GM12878 (cell line): ENCODE data around the gene ATP7A. TPM values are rescaled to one million over a fixed set of nuclear protein-coding genes. Genes with fewer than 3 reads are reported as not detected.

ENCODE experiments used
- ATAC-seq: fragments of 200-7000 bp; cut with Tn5 transposase; 3 replicates; pipeline ENCODE4 v1.9.1; 2020; ENCODE audit warnings: mild to moderate bottlenecking, moderate library complexity
- BruUV-seq: library from RNA; stranded (reverse); fragments of 400-500 nt; replicated peaks from 2 replicates; lab custom pipeline; 2021; lab: Mats Ljungman, UMichigan
- CTCF ChIA-PET: fragments of 300-600 bp; sonication (Branson Sonifier 250); formaldehyde crosslinking; extraction: SDS; loops from one replicate; lab custom pipeline; 2021; ENCODE audit warnings: inconsistent platforms; lab: Yijun Ruan, JAX
- POLR2A ChIA-PET: fragments of 350-600 bp; formaldehyde crosslinking; extraction: SDS; loops from one replicate; lab custom pipeline; 2021; ENCODE audit warnings: inconsistent platforms; lab: Charles Lee
- RAD21 ChIA-PET: fragments of 300-600 bp; sonication (Branson Sonifier 250); formaldehyde crosslinking; loops from one replicate; lab custom pipeline; 2023; ENCODE audit warnings: antibody characterized with exemption; ENCODE audit not compliant: unreplicated experiment; lab: Charles Lee
- SMC1A ChIA-PET: fragments of 300-600 bp; sonication (Branson Sonifier 250); formaldehyde crosslinking; loops from one replicate; lab custom pipeline; 2023; ENCODE audit not compliant: unreplicated experiment, uncharacterized antibody; lab: Charles Lee
- DNase-seq: peaks from one replicate; pipeline ENCODE4 v3.0.0-alpha.2; 2011; ENCODE audit warnings: low read depth, low spot score
- FAIRE-seq: peaks from 3 replicates; lab custom pipeline; 2011; peaks lifted over from hg19 to GRCh38; lab: Jason Lieb, UNC
- H2AFZ ChIP-seq: 2 replicates; pipeline ENCODE4 v1.6.0; 2011; ENCODE audit warnings: low read depth, low read length, control low read depth; ENCODE audit not compliant: control insufficient read depth
- H3K27ac ChIP-seq: 2 replicates; pipeline ENCODE4 v1.5.1; 2011; ENCODE audit warnings: control low read depth; ENCODE audit not compliant: control insufficient read depth, insufficient read depth
- H3K27me3 ChIP-seq, 2 experiments: replicated peaks in 1 of 2; 2 replicates each; pipeline versions ENCODE4 v1.6.0 to v1.6.1; 2011; ENCODE audit warnings: low read length in 1 of 2; ENCODE audit not compliant: control insufficient read depth in 2 of 2, insufficient read depth in 2 of 2
- H3K36me3 ChIP-seq, 2 experiments: 2 replicates each; pipeline ENCODE4 v1.5.1; 2011; ENCODE audit warnings: low read length in 1 of 2; ENCODE audit not compliant: control insufficient read depth in 2 of 2, insufficient read depth in 2 of 2
- H3K4me1 ChIP-seq: 2 replicates; pipeline ENCODE4 v1.6.1; 2011; ENCODE audit warnings: mild to moderate bottlenecking, low read length, moderate library complexity, mixed read lengths; ENCODE audit not compliant: control insufficient read depth, insufficient read depth
- H3K4me2 ChIP-seq: 2 replicates; pipeline ENCODE4 v1.6.0; 2011; ENCODE audit warnings: control low read depth; ENCODE audit not compliant: control insufficient read depth, insufficient read depth
- H3K4me3 ChIP-seq: fragments of 200-600 bp; sonication (generic); 2 replicates; pipeline ENCODE4 v1.5.1; 2016
- H3K79me2 ChIP-seq: 2 replicates; pipeline ENCODE4 v1.6.0; 2011; ENCODE audit warnings: low read length; ENCODE audit not compliant: control insufficient read depth, insufficient read depth
- H3K9ac ChIP-seq: 2 replicates; pipeline ENCODE4 v1.8.0; 2011; ENCODE audit warnings: low read length, control low read depth, mixed read lengths; ENCODE audit not compliant: control insufficient read depth, insufficient read depth
- H3K9me3 ChIP-seq: replicated peaks from 3 replicates; pipeline ENCODE4 v1.5.1; 2011; ENCODE audit warnings: mild to moderate bottlenecking, low read length; ENCODE audit not compliant: control insufficient read depth, insufficient read depth
- H4K20me1 ChIP-seq: 2 replicates; pipeline ENCODE4 v1.6.0; 2011; ENCODE audit not compliant: control insufficient read depth, insufficient read depth
- CHD4 ChIP-seq: fragments of 200-600 bp; sonication (generic); IDR thresholded peaks from 2 replicates; pipeline ENCODE4 v1.6.1; 2016; ENCODE audit warnings: mild to moderate bottlenecking
- KDM1A ChIP-seq: fragments of 200-600 bp; sonication (generic); IDR thresholded peaks from 2 replicates; pipeline ENCODE4 v1.6.1; 2016; ENCODE audit warnings: borderline replicate concordance
- TARDBP ChIP-seq: IDR thresholded peaks from 2 replicates; pipeline ENCODE4 v1.6.1; 2016; ENCODE audit warnings: borderline replicate concordance
- WGBS: methylation state at CpG from one replicate; pipeline ENCODE4 v1.1.6; 2016; ENCODE audit warnings: low lambda C conversion rate; ENCODE audit not compliant: insufficient replicate concordance, insufficient coverage; ENCODE audit errors: missing lambda C conversion rate; 5-methylcytosine and 5-hydroxymethylcytosine counted together
- in situ Hi-C: fragments of 300-500 bp; cut with MboI; formaldehyde crosslinking; loops from 9 replicates; pipeline ENCODE4 v1.14.3; 2018; ENCODE audit warnings: mixed read lengths
- intact Hi-C: fragments of 100-400 bp; cut with micrococcal nuclease; formaldehyde crosslinking; loops from one replicate; pipeline ENCODE4 v1.14.2; 2022; ENCODE audit not compliant: unreplicated experiment
- polyA plus RNA-seq, 11 experiments: library from polyadenylated mRNA; depleted of rRNA in 4 of 11; unstranded in 6 of 11; stranded (reverse) in 5 of 11; fragments of >200 nt; fragmentation: Nextera tagmentation in 4 of 11; fragmentation: Illumina TruSeq in 1 of 11; extraction: Ambion mirVana in 4 of 11; extraction: Trizol in 1 of 11; gene quantifications; 1 replicate in 1 of 11; 2 replicates in 10 of 11; pipeline versions ENCODE4 v1.2.1 to v1.2.3, GENCODE V29; 2011 to 2016; ENCODE audit warnings: inconsistent platforms in 2 of 11, missing spikeins in 2 of 11, low read depth in 1 of 11
- total RNA-seq, 4 experiments: library from RNA; depleted of rRNA in 3 of 4; stranded (reverse); fragments of >200 nt in 3 of 4; fragmentation: Illumina TruSeq in 1 of 4; extraction: Trizol in 1 of 4; gene quantifications; 2 replicates each; pipeline versions ENCODE4 v1.2.1 to v1.2.3, GENCODE V29; 2013 to 2021

Gene ATP7A
- total and polyA plus RNA-seq, 10 of the 15 experiments (the other 5 are each of a cell fraction or from before 2014, with no cell fraction given), result 2.5 to 12.0 (median 7.6) TPM

DNA sequence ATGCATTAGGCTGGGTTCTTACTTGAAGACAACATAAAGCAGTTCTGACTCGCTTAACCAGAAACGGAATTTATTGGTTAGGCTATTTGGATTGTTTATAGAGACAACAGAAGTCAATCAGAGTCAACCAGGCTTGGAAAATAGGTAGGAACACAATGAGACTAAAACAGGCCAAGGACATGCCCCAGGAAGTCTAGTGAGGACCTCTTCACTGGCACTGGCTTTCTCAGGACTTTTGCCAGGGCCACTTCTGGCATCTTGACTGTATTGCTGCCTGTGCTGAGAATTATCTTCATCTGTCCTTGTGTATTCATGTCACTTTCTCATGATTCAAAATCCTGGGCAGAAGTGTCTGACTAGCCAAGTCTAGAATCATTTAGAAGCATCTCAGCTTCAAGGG is 39.3 kb downstream of the ATP7A start:
- RAD21 ChIA-PET, result no interaction called here
- no peak overlapping the region for H3K4me3 ChIP-seq
- in situ Hi-C loops, result no loop called here
- no peak for FAIRE-seq
- BruUV-seq, result no TSS peak
- SMC1A ChIA-PET, result no interaction called here
- no peak overlapping the region for H3K9ac ChIP-seq
- POLR2A ChIA-PET, result no interaction called here
- H3K27me3 ChIP-seq, result no peaks in the 10 kb centered on the region
- no peaks in the 10 kb centered on the region for H3K36me3 ChIP-seq
- H2AFZ ChIP-seq, result no peak overlapping the region
- H3K79me2 ChIP-seq, result no peaks in the 10 kb centered on the region
- H3K4me1 ChIP-seq, result no peaks in the 10 kb centered on the region
- CTCF ChIA-PET, result no interaction called here
- ATAC-seq, result no peak
- no peak for TF ChIP-seq TARDBP
- no peak overlapping the region for H3K4me2 ChIP-seq
- WGBS, result 89% methylated on average over 2 of the region's 2 CpGs
- DNase-seq, result no peak
- no peaks in the 10 kb centered on the region for H4K20me1 ChIP-seq
- no peak overlapping the region for H3K27ac ChIP-seq
- intact Hi-C loops, result no loop called here
- no peaks in the 10 kb centered on the region for H3K9me3 ChIP-seq

DNA sequence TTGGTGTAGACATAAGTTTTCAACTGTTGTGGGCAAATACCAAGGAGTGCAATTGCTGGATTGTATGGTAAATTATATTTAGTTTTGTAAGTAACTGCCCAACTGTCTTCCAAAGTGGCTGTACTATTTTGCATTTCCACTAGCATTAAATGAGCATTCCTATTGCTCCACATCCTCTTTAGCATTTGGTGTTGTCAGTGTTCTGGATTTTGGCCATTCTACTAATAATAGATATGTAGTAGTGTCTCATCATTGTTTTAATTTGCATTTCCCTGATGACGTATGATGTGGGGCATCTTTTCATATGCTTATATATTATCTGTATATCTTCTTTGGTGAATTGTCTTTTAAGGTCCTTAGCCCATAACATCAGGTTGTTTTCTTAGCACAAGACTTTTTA is 41.7 kb downstream of the ATP7A start:
- peak; percentile 66 for FAIRE-seq

More for the DNA sequence above, 41.7 kb downstream of the ATP7A start:
- no peak overlapping the region for H3K27ac ChIP-seq
- BruUV-seq, result no TSS peak
- POLR2A ChIA-PET, result no interaction called here
- intact Hi-C loops, result no loop called here
- no peaks in the 10 kb centered on the region for H3K27me3 ChIP-seq
- no peaks in the 10 kb centered on the region for H4K20me1 ChIP-seq
- 45% methylated on average over 1 of the region's 1 CpG for WGBS
- TF ChIP-seq CHD4 (no peak), KDM1A (no peak)
- TF ChIP-seq, all 136 proteins: peak for 0
- DNase-seq, result no peak
- Histone ChIP-seq H3K4me2 (no peak overlapping the region), H3K9me3 (no peaks in the 10 kb centered on the region; the same call in 2 of the 3 replicates), H3K79me2 (no peaks in the 10 kb centered on the region), H3K4me1 (no peaks in the 10 kb centered on the region), H2AFZ (no peak overlapping the region), H3K36me3 (no peaks in the 10 kb centered on the region), H3K9ac (no peak overlapping the region), H3K4me3 (no peak overlapping the region)
- ChIA-PET CTCF (no interaction called here), RAD21 (no interaction called here), SMC1A (no interaction called here)
- in situ Hi-C loops, result no loop called here
- no peak for ATAC-seq
